HG03175 (cell line): ENCODE results near the gene LINC00632.
A peak's percentile ranks its signal among the peaks of the same experiment; 100 is the strongest.
"Not testable (repeated sequence)": the region's sequence is repeated elsewhere in the genome, so short reads cannot be mapped to it uniquely, and the experiment has no call there.

Experiments used
- ATAC-seq: cut with Tn5 transposase; IDR thresholded peaks from one replicate; pipeline ENCODE4 v1.9.1; 2021; ENCODE audit warnings: mild to moderate bottlenecking, moderate library complexity; ENCODE audit not compliant: unreplicated experiment

Gene LINC00632

DNA sequence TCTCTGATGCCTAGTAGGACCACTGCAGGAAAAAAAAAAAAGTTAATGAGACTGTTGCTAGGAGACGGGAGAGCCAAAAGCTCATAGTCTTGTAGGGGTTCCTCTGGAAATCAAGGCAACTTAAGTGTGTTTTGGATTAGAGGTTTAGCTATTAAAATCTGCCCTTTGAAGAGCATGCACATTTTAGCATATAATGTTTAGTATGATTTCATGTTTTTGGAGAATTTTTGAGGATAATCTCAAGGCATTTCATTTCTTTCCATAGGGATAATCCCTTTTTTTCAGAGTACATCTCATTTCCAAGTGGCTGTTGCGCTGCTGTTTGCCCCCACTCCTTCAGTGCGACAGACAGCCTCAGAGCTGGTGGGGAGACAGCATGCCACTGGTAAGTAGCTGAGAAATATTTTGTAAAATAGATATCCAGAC lies at the start of gene LINC00632:
TSS of gene LINC00632 (plus strand) at position 339 of the 426 bp plus-strand sequence.
- ATAC-seq, result no peak

DNA sequence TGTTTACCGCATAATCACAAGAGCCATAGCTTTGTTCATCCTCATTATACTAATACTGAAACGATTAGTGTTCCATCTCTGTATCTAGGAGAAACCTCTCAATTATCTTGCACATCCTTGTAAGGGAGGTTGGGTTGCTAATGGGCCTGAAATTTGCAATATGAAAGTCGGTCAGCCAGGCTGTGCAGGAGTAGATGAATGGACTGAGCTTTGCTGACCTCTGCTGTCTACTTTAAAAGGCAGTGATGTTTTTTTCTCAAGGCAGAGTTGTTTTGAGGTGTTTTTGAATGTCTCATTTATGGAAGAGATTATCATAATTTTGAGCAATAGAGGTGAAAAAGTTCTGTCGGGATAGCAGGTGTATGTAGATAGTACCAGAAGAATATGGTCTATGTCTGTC lies 47.9 kb upstream of the LINC00632 start:
- no peak for ATAC-seq

DNA sequence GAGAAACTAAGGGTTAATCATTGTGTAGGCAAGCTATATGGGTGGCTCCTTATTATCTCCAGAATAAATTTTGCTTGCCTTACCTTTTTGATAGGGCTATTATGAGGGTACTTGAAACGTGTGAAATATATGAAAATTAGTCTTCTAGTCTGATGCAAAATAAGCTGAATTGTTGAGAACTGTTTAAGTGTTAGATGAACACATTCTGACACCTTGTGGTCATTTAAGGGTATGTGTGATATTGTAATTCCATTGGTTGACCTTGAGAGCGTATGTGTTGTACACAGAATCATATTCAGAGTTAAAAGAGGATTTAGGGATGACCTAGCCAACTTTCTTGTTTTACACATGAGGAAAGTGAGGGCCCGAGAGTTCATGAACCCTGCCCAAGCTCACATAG lies 44.6 kb upstream of the LINC00632 start:
- no peak for ATAC-seq

DNA sequence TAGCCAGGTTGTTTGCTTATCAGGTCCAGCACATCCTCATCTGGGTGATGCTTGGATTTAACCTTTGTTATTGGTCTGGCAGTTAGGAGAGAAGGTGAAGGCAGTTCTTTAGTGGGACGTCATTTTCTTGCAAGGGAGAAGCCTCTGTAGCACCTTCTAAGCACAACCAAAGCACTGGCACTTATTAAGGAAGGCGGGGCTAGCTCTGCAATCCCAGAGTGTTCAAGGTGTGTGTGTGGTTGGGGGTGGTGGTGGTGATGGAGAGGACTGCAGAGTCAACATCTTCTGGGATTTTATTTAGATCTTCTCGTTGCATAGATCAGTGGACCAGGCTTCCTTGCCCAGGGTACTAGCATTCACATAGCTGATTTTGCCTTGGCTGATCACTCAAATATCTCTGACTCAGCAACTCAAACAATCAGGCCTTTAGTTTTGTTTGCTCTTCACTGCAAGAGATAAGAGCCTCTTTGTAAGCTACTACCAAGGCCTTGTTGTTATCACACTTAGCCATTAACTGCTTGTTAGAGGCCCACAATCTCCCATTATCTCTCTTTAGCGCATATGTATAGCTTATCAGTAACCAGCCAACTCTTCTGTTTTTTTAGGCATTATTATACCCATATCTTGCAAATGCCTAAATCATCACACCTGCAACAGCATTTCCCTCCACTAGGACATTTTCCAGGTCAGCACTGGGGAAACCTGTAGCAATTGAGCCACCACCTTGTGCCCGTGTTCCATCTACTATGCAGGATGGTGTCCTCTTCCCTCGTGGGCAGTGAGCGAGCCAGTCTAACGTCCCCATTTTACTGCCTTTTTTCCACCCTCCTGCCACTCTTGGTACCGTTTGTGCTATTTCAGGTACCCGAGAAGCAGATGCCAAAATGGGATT lies 36.5 kb upstream of the LINC00632 start:
- ATAC-seq, result no peak

DNA sequence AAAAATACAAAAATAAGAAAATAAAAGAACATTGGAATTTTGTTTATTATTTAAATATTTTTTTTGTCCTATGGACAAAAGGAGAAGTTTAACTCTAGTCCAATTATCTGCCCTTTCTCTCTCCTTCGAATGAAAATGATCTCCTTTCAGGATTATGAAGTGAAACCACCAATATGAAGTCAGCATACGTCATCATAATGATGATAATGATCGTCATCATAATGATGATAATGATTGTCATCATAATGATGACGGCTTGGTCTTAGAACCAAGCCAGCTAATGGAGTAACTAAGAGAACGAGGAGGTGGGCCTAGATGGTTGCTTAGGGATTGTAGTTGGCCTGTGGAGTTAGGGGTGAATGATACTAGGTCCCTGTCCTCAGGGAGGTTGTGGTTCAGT lies 21.9 kb upstream of the LINC00632 start:
- ATAC-seq, result no peak

DNA sequence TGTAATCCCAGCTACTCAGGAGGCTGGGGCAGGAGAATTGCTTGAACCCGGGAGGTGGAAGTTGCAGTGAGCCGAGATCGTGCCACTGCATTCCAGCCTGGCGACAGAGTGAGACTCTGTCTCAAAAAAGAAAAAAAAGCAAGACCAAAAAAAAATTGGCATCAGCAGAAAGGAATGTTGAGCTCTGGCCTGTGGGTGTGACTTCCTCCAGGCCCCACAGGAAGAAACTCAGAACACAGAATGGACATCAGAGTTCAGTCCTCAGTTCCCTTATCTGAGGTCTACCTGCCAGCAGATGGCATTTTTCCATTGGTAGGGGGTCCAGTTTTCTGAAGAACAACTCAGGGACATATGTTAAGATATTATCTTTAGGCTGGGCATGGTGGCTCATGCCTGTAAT lies 18.0 kb upstream of the LINC00632 start:
- ATAC-seq, result not testable (repeated sequence)

DNA sequence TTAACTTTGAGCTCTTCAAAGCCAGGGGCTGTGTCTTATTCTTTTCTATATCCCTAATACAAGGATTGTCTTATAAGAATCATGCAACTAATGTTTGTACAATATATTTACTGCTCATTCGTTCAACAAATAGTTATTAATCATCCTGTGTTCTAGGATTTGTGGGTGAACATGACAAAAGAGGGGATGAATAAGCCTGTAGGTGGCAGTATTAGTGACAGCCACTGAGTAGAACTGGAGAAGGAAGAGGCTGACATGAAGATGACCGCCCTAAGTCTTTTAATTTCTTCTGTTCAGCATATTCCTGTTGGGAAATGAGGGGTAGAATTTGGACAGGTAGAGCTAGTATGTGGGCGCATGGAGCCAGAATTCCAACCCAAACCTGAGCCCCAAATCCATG lies 11.9 kb upstream of the LINC00632 start:
- ATAC-seq, result no peak

DNA sequence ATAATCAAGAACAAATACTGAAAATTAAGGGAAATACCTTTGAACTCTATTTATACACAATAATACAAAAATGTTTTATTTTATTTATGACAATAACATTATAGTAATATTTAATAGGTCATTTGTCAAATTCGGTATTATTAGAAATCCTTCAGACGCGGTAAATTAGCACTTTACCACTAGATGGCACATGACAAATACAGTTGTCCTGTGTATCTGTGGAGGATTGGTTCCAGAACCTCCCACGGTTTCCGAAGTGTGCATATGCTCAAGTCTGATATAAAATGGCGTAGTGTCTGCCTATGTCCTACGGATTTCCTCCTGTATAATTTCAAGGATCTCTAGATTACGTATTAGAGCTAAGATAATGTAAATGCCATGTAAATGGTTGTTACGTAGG lies 8.1 kb upstream of the LINC00632 start:
- no peak for ATAC-seq

DNA sequence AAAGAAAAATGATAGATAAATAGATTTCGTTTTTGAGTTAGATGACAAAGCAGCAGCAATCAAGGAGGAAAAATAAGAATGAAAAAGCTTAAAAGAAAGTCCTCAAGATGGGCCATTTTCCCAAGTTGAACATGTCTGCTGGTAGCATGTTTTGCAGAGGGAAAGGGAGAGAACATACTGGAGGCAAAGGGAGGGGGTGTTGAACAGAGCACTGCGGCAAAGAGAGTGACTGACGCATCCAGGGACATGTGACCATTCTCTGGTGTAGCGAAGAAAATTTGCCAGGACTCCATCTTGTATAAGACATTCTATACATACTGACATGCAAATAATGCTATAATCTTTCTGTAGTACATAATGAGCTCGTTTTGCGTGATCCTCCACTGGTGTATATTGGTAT lies 1.2 kb downstream of the LINC00632 start:
- ATAC-seq, result no peak

DNA sequence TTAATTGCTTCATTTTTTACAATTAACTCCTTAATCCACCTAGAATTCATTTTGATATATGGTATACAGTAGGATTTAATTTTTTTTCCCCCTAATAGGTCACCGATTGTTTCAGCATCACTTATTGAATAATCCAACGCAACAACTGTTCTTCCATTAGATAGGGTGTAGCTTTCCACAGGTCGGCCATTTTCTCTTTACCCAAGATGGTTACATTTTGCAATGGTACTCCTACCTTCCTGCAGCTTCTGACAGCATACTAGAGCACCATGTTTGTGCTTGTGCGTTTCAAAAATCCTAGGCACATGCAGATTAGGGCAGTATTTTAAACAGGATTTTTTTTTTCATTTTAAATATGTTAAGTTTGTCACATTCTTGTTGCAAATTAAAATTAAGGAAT lies 2.3 kb downstream of the LINC00632 start:
- ATAC-seq, result no peak

DNA sequence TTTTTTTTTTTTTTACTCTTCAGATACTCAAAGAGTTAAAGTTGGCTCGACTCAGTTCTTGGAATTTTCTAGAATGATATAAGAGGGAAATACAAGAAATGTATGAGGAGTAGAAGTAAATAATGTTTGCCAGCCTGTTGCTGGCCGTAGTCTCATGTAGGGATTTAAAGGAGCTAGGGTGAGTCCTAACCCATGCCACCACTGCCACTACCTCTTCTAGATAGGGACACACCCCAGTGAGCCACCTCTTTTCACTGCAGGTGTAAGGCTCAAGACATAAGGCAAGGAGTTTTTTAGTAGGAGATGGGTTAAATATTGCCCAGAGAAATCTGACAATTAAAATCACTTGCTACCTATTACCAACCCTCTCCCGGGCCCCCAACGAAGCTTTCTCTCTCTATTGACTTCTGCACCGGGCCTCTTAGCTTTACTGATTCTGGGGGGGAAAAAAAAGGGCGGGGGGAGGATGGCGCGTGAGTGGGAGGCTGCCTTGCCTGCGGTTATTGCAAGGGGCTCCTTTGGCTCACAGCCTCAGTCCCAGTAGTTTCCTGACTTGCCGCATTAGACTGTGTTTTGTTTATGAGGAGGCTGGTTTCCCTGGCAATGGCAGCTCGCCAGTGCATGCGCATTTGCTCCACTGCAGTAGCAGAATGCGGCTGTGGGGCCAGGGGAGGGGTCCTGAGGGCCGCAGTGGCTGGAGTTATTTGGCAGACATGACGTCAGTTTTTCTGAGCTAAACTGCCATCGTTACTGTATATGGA lies 3.0 kb downstream of the LINC00632 start:
- peak; percentile 50 for ATAC-seq

DNA sequence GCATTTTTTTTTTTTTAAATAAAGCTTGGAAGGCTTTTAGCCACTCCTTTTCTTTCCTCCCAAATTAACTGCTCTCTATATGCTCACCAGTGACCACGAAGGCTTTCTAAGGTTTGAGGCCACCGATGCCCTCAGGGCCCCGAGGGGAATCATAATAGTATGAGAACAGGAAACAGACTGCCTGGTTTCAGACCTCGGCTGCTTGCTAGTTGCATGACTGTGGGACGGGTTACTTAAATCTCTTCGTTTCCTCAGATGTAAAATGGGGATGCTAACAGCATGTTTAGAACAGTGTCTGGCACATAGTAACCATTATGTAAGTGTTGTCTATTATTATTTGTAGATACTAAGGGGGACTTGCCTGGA lies 3.6 kb downstream of the LINC00632 start:
- peak; percentile 49 for ATAC-seq

DNA sequence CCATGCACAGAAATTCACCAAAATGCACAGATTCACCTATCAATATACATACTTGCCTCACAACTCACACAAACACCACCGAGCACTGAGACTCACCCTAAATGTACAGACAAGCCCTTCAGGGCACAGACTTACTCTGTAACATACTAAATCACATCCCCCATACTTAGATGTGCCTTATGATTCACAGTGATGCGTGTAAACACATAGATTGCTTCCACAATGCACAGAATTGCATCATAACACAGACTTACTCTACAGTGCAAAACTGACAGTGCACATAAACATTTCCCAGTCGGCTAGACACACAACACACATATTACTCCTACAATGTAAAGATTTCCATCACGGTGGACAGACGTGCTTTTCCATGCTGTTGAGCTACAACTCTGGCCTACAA lies 6.2 kb downstream of the LINC00632 start:
- ATAC-seq, result no peak

DNA sequence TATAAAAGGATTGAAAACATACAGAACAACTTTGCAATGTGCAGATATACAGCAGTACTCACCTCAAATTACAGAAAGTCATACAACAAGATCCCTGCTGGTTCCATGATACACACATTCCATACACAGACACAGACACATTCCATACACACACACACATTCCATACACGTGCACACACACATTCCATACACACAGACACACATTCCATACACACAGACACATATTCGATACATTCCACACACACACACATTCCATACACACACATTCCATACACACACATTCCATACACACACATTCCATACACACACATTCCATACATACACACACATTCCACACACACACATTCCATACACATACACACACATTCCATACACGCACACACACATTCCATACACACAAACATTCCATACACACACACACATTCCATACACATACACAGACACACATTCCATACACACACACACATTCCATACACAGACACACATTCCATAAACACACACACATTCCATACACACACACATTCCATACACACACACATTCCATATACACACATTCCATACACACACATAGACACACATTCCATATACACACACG lies 13.7 kb downstream of the LINC00632 start:
- no peak for ATAC-seq

DNA sequence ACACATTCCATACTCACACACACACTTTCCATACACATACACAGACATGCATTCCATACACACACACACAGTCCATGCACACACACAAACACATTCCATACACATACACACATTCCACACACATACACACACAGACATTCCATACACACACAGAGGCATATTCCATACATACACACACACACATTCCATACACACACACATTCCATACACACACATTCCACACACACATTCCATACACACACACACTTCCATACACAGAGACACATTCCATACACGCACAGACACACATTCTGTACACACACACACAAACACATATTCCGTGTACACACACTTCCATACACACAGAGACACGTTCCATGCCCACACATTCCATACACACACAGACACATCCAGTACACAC lies 14.8 kb downstream of the LINC00632 start:
- ATAC-seq, result no peak

DNA sequence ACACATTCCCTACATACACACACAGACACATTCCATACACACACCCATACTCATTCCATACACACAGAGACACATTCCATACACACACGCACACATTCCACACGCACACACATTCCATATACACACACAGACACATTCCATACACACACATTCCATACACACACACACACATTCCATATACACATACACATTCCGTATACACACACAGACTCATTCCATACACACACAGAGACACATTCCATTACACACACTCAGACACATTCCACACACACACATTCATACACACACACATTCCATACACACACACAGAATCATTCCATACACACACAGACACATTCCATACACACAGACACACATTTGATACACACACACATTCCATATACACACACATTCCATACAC lies 15.2 kb downstream of the LINC00632 start:
- ATAC-seq, result no peak

DNA sequence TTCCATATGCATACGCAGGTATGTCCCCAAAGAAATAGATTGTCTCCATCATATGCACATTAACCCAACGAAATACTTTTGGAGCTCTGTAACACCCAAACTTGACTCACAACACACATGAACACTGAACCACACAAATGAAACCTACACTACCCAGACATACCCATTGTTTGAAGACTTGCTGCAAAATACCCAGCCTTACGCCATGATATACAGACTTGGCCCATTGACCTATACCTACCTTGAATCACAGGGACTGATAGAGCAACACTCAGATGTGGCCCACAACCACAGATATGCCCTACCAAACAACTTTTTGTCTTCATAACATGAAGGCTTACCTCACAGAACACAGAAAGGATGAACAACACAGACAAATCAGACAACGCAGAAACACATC lies 15.9 kb downstream of the LINC00632 start:
- no peak for ATAC-seq

DNA sequence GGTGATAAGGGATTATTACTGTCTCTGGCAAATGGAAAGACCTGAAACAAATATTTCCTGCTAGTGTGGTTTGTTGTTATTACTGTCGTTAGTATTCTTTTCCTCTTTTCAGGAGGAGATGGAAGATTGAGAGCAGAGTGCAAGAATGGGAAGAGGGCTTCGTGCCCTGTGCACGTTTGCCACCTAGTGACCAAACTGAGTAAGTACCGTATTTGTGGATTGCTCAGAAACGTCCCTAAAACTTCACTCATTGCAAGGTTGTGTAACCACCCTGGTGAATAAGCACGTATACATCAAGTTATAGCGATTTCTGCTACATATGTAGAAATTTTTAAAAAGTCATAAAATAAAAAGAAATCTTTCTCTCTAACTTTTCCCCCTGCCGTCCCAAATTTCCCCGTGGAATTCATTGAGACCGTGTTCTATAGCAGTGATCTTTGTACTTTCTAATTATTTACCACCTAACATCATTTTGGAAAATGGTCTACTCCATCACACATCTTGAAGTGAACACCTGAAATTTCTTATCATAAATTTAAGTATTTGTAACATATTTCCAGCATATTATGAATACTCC lies 24.3 kb downstream of the LINC00632 start:
- peak; percentile 59 for ATAC-seq

DNA sequence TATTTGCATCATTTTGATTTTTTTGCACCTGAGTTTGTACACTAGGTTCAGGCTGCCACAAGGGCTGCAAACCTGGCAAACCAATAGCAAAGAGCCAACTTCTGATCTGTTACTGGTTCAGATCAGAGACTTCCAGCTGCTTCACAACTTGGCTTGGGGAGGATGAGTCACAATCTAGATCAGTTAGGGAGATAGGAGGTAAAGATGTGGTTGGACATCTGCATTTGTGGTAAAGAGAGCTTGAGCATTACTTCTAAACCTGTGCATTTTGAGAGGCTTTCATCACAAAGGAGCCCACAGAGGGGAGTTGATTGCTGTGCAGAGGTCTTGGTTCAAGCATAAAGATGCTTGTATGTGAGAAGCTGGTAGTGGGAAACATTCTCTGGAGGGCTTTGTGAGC lies 34.5 kb downstream of the LINC00632 start:
- ATAC-seq, result no peak

DNA sequence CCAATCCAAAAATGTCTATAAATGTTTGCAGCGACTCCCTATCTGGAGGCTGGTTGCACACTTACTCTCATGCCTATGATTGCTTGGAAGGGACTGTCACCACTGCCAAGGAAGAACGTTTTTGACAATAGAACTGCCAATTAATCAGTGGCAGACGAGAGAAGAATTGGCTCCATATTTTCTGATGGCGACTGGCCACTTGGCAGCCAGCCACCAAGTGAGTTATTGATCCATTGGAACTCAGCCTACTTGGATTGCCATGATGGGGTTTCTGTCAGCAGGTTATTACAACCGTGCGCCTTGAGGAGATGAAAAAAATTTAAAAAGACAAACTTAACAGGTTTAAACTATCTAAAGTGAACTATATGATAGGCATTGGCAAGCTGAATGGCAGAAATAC lies 47.4 kb downstream of the LINC00632 start:
- no peak for ATAC-seq

DNA sequence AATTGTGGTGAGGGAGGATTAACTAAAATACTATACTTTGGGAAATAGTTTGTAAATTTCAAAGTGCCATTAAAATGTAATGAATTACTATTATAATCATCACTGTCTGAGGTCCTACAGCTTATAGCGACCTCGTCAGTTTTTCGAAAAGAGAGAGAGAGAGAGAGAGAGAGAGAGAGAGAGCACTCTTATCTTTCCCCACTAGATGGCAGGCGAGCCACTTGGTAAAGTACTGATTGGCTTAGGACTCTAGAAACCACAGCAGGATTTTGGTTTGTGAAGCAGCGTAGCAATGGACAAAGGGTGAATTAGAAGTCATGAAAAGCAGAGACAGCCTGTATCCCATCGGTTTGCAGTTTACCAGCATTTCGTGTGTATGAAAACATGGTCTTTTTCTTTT lies 52.5 kb downstream of the LINC00632 start:
- ATAC-seq, result peak; percentile 83
